HG02970 (cell line): ENCODE results near the gene NDE1.
"Not testable (repeated sequence)": the region's sequence is repeated elsewhere in the genome, so short reads cannot be mapped to it uniquely, and the experiment has no call there.

Experiments used
- ATAC-seq: cut with Tn5 transposase; IDR thresholded peaks from one replicate; pipeline ENCODE4 v1.9.1; 2021; ENCODE audit warnings: mild to moderate bottlenecking, moderate library complexity, moderate number of reproducible peaks; ENCODE audit not compliant: unreplicated experiment, low FRiP score

NDE1 gene

GRCh38 chr16:15650019-15650697, at the start of gene NDE1:
Gene NDE1 (plus strand): TSS chr16:15650245. CDS start chr16:15664779, 14,534 bp downstream.
- ATAC-seq: peak; percentile 70

GRCh38 chr16:15601212-15601879, 48.7 kb upstream of the NDE1 start:
- ATAC-seq: no peak

GRCh38 chr16:15602285-15603044, 47.6 kb upstream of the NDE1 start:
- ATAC-seq: no peak

- ATAC-seq: no peak
Measured at GRCh38 chr16:15604460-15605440, 45.3 kb upstream of the NDE1 start.

- no peak for ATAC-seq
Measured at GRCh38 chr16:15605839-15606517, 44.1 kb upstream of the NDE1 start.

- ATAC-seq: no peak
Measured at GRCh38 chr16:15606518-15607220, 43.4 kb upstream of the NDE1 start.

GRCh38 chr16:15607221-15607699, 42.8 kb upstream of the NDE1 start:
- not testable (repeated sequence) for ATAC-seq

GRCh38 chr16:15607700-15608396, 42.2 kb upstream of the NDE1 start:
- no peak for ATAC-seq

- ATAC-seq: no peak
Measured at GRCh38 chr16:15608398-15609285, 41.4 kb upstream of the NDE1 start.

- ATAC-seq: no peak
Measured at GRCh38 chr16:15609286-15609649, 40.8 kb upstream of the NDE1 start.

GRCh38 chr16:15610369-15610871, 39.6 kb upstream of the NDE1 start:
- ATAC-seq: no peak

- ATAC-seq: no peak
Measured at GRCh38 chr16:15611610-15612009, 38.4 kb upstream of the NDE1 start.

- ATAC-seq: no peak
Measured at GRCh38 chr16:15613676-15614075, 36.4 kb upstream of the NDE1 start.

- ATAC-seq: no peak
Measured at GRCh38 chr16:15616012-15616411, 34.0 kb upstream of the NDE1 start.

- ATAC-seq: no peak
Measured at GRCh38 chr16:15616475-15617165, 33.4 kb upstream of the NDE1 start.

GRCh38 chr16:15617901-15618300, 32.1 kb upstream of the NDE1 start:
- no peak for ATAC-seq

GRCh38 chr16:15618392-15618791, 31.7 kb upstream of the NDE1 start:
- no peak for ATAC-seq
